CD4-positive, alpha-beta memory T cell (primary cell): ENCODE results near the gene SPATA17. TPM values are rescaled to one million over a fixed set of nuclear protein-coding genes. Genes with fewer than 3 reads are reported as not detected.
A peak's percentile ranks its signal among the peaks of the same experiment; 100 is the strongest.
"Not testable (repeated sequence)": the region's sequence is repeated elsewhere in the genome, so short reads cannot be mapped to it uniquely, and the experiment has no call there.

Source experiments
- CTCF ChIA-PET: fragments of 350-600 bp; sonication (Branson Sonifier 250); formaldehyde crosslinking; loops from one replicate; lab custom pipeline; 2021; ENCODE audit warnings: inconsistent platforms; ENCODE audit not compliant: partially characterized antibody; lab: Charles Lee
- POLR2A ChIA-PET: fragments of 350-600 bp; sonication (Branson Sonifier 250); formaldehyde crosslinking; loops from one replicate; lab custom pipeline; 2021; ENCODE audit not compliant: partially characterized antibody; lab: Charles Lee
- DNase-seq, 5 donors: peaks; one replicate each; pipeline versions ENCODE4 v3.0.0 to v3.0.0-alpha.2; 2020 to 2022; ENCODE audit warnings: mixed read lengths in 1 of 5
- H3K27ac ChIP-seq: one replicate; pipeline ENCODE4 v1.7.0; 2013; ENCODE audit warnings: low read depth, low read length
- H3K27me3 ChIP-seq: 2 replicates; pipeline ENCODE4 v1.7.0; 2013; ENCODE audit warnings: mild to moderate bottlenecking, low read length, moderate library complexity; ENCODE audit not compliant: insufficient read depth
- H3K36me3 ChIP-seq: 2 replicates; pipeline ENCODE4 v1.7.0; 2013; ENCODE audit warnings: mild to moderate bottlenecking, low read length, moderate library complexity; ENCODE audit not compliant: insufficient read depth
- H3K4me1 ChIP-seq: 2 replicates; pipeline ENCODE4 v1.7.0; 2013; ENCODE audit warnings: mild to moderate bottlenecking, low read length, moderate library complexity; ENCODE audit not compliant: insufficient read depth
- H3K4me3 ChIP-seq, 2 donors: one replicate each; pipeline ENCODE4 v1.7.0; 2013; ENCODE audit warnings: low read length in 2 of 2, mild to moderate bottlenecking in 1 of 2
- H3K9me3 ChIP-seq, 2 donors: one replicate each; pipeline ENCODE4 v1.7.0; 2013; ENCODE audit warnings: low read length in 2 of 2, control low read depth in 1 of 2; ENCODE audit not compliant: control insufficient read depth in 1 of 2
- H3K27ac Mint-ChIP-seq, 7 donors: one replicate each; pipeline ENCODE4 v1.8.0; 2020 to 2021; ENCODE audit warnings: mixed read lengths in 7 of 7, mild to moderate bottlenecking in 6 of 7, inconsistent platforms in 3 of 7, moderate library complexity in 3 of 7
- H3K27me3 Mint-ChIP-seq, 2 donors: one replicate each; pipeline ENCODE4 v1.8.0; 2020 to 2021; ENCODE audit warnings: mixed read lengths in 2 of 2
- H3K36me3 Mint-ChIP-seq, 2 donors: one replicate each; pipeline ENCODE4 v1.8.0; 2020 to 2021; ENCODE audit warnings: mixed read lengths in 2 of 2, inconsistent platforms in 1 of 2, mild to moderate bottlenecking in 1 of 2
- H3K4me1 Mint-ChIP-seq, 4 donors: one replicate each; pipeline ENCODE4 v1.8.0; 2020 to 2021; ENCODE audit warnings: mixed read lengths in 4 of 4, mild to moderate bottlenecking in 1 of 4
- H3K4me3 Mint-ChIP-seq, 8 donors: one replicate each; pipeline ENCODE4 v1.8.0; 2020 to 2021; ENCODE audit warnings: mixed read lengths in 8 of 8, mild to moderate bottlenecking in 7 of 8, moderate library complexity in 6 of 8, inconsistent platforms in 3 of 8
- H3K9me3 Mint-ChIP-seq, 8 donors: one replicate each; pipeline ENCODE4 v1.8.0; 2020 to 2021; ENCODE audit warnings: mixed read lengths in 8 of 8, mild to moderate bottlenecking in 5 of 8, inconsistent platforms in 3 of 8, moderate library complexity in 1 of 8
- intact Hi-C: fragments of 100-400 bp; cut with micrococcal nuclease; formaldehyde crosslinking; loops from one replicate; pipeline ENCODE4 v1.15.1; 2023
- polyA plus RNA-seq, 2 donors: library from polyadenylated mRNA; unstranded; fragments of 300-500 nt; fragmentation: Illumina TruSeq; gene quantifications; one replicate each; pipeline ENCODE4 v1.2.3, GENCODE V29; 2021
- total RNA-seq, 2 experiments: library from RNA; stranded (reverse); gene quantifications; one replicate each; pipeline ENCODE4 v1.2.3, GENCODE V29; 2021

Gene SPATA17, protein sequence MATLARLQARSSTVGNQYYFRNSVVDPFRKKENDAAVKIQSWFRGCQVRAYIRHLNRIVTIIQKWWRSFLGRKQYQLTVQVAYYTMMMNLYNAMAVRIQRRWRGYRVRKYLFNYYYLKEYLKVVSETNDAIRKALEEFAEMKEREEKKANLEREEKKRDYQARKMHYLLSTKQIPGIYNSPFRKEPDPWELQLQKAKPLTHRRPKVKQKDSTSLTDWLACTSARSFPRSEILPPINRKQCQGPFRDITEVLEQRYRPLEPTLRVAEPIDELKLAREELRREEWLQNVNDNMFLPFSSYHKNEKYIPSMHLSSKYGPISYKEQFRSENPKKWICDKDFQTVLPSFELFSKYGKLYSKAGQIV
- total RNA-seq, result not detected
- polyA plus RNA-seq, result not detected

GRCh38 chr1:217630711-217631591 lies at the start of gene SPATA17, which contains the start of gene GPATCH2:
SPATA17 (plus strand) TSS chr1:217631344; CDS start chr1:217631379, 35 bp downstream.
GPATCH2 (minus strand) TSS chr1:217631090; CDS start chr1:217630971, 119 bp downstream.
- Histone ChIP-seq H3K4me1 (peaks cover 47% of the 10 kb centered on the region), H3K27me3 (no peaks in the 10 kb centered on the region), H3K4me3 (peak within 1 kb of the TSS; percentile 36 to 83), H3K9me3 (no peaks in the 10 kb centered on the region), H3K27ac (peak within 1 kb of the TSS; percentile 94), H3K36me3 (no peaks in the 10 kb centered on the region)
- no peaks in the 10 kb centered on the region for H3K9me3 Mint-ChIP-seq
- H3K27me3 Mint-ChIP-seq, result no peaks in the 10 kb centered on the region
- peak within 1 kb of the TSS; percentile 93 to 99 (median 96) for H3K4me3 Mint-ChIP-seq
- H3K36me3 Mint-ChIP-seq, result peaks cover 0 to 10% of the 10 kb centered on the region in 2 donors
- H3K4me1 Mint-ChIP-seq, result peaks cover 21 to 49% (median 30%) of the 10 kb centered on the region in 4 donors
- intact Hi-C loops, result no loop called here
- CTCF ChIA-PET, result interaction anchor here (0.7 to 1.4 kb wide), 8 partner anchors 10 to 52 kb away, joined by 3 to 10 read pairs (median 4); no protein-coding TSS in a partner anchor
- POLR2A ChIA-PET, result interaction anchor here (0.8 to 1.5 kb wide), 8 partner anchors 9 to 1542 kb away, joined by 3 to 14 read pairs (median 5); partner anchors contain the start of gene RRP15
- peak within 1 kb of the TSS; percentile 97 to 100 (median 99) for H3K27ac Mint-ChIP-seq
- peak; percentile 86 to 91 (median 89) for DNase-seq

- H3K36me3 Mint-ChIP-seq, result peaks cover 17 to 26% of the 10 kb centered on the region in 2 donors
- CTCF ChIA-PET, result interaction anchor here (1.0 kb wide), 1 partner anchor 13 kb away, joined by 3 read pairs; no protein-coding TSS in a partner anchor
- DNase-seq, H3K9me3 ChIP-seq, H3K27me3 ChIP-seq, H3K4me3 Mint-ChIP-seq, POLR2A ChIA-PET, H3K4me1 Mint-ChIP-seq, H3K36me3 ChIP-seq, H3K9me3 Mint-ChIP-seq, H3K27ac Mint-ChIP-seq, H3K27me3 Mint-ChIP-seq, H3K27ac ChIP-seq, intact Hi-C loops, H3K4me3 ChIP-seq, H3K4me1 ChIP-seq: not testable (repeated sequence)
Observed at GRCh38 chr1:217584286-217584811, 46.8 kb upstream of the SPATA17 start.

DNA sequence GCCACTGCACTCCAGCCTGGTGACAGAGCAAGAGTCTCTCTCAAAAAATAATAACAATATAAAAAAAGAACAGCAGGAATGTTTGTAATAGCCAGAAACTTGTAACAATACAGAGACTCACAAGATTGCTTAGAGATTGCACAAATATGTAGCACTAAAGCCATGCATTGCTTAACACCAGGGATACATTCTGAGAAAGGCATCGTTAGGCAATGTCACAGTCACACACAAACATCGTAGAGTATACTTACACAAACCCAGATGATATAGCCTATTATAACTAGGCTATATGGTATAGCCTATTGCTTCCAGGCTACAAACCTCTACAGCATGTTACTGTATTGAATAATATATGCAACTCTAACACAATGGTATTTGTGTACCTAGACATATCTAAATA lies 45.6 kb upstream of the SPATA17 start:
- ChIA-PET CTCF (no interaction called here), POLR2A (no interaction called here)
- Histone ChIP-seq H3K27ac (no peak overlapping the region), H3K9me3 (no peaks in the 10 kb centered on the region), H3K36me3 (no peaks in the 10 kb centered on the region), H3K4me1 (no peaks in the 10 kb centered on the region), H3K4me3 (no peak overlapping the region), H3K27me3 (no peaks in the 10 kb centered on the region)
- H3K27me3 Mint-ChIP-seq, result no peaks in the 10 kb centered on the region
- H3K36me3 Mint-ChIP-seq, result peaks cover 20 to 26% of the 10 kb centered on the region in 2 donors
- no peak overlapping the region for H3K27ac Mint-ChIP-seq
- intact Hi-C loops, result no loop called here
- H3K9me3 Mint-ChIP-seq, result peaks cover 0 to 2% (median 0%) of the 10 kb centered on the region in 8 donors
- no peak overlapping the region for H3K4me3 Mint-ChIP-seq
- DNase-seq, result no peak
- H3K4me1 Mint-ChIP-seq, result peaks cover 0 to 4% (median under 1%) of the 10 kb centered on the region in 4 donors

- H3K36me3 Mint-ChIP-seq, result peaks cover 16 to 21% of the 10 kb centered on the region in 2 donors
- intact Hi-C loops, result no loop called here
- no peaks in the 10 kb centered on the region for H3K27me3 ChIP-seq
- H3K4me1 ChIP-seq, result no peaks in the 10 kb centered on the region
- H3K4me3 Mint-ChIP-seq, result no peak overlapping the region
- H3K4me3 ChIP-seq, result no peak overlapping the region
- no peaks in the 10 kb centered on the region for H3K9me3 ChIP-seq
- H3K27me3 Mint-ChIP-seq, result no peaks in the 10 kb centered on the region
- H3K27ac Mint-ChIP-seq, result no peak overlapping the region
- ChIA-PET POLR2A (no interaction called here), CTCF (no interaction called here)
- no peaks in the 10 kb centered on the region for H3K36me3 ChIP-seq
- H3K4me1 Mint-ChIP-seq, result peaks cover 0 to 4% (median under 1%) of the 10 kb centered on the region in 4 donors
- DNase-seq, result no peak
- no peak overlapping the region for H3K27ac ChIP-seq
- H3K9me3 Mint-ChIP-seq, result peaks cover 0 to 2% (median 0%) of the 10 kb centered on the region in 8 donors
Observed at GRCh38 chr1:217586586-217586985, 44.6 kb upstream of the SPATA17 start.

DNA sequence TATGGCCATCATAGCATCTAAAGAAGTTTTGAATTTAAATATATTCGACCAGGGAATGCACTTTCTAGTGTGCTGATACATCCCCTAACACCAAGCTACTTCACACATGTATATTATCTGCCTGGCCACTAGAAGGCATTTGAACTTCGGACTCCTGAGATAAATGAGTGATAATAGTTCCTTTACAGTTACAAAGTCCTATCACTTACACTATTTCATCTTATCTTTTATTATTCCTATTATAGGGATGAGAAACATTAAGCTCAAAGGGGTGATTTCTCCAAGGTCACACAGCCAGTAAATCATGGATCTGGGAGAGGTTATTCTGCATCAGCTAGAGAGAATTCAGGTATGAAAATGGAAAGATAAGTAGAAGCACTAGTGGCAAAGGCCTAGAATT lies 40.5 kb upstream of the SPATA17 start:
- H3K4me1 ChIP-seq, result no peaks in the 10 kb centered on the region
- H3K27ac ChIP-seq, result no peak overlapping the region
- no peaks in the 10 kb centered on the region for H3K36me3 ChIP-seq
- intact Hi-C loops, result no loop called here
- H3K4me3 ChIP-seq, result no peak overlapping the region
- no peak overlapping the region for H3K27ac Mint-ChIP-seq
- H3K36me3 Mint-ChIP-seq, result peaks cover 11 to 14% of the 10 kb centered on the region in 2 donors
- H3K4me3 Mint-ChIP-seq, result no peak overlapping the region
- peaks cover 0 to 7% (median under 1%) of the 10 kb centered on the region in 4 donors for H3K4me1 Mint-ChIP-seq
- no peaks in the 10 kb centered on the region for H3K27me3 Mint-ChIP-seq
- no peaks in the 10 kb centered on the region for H3K27me3 ChIP-seq
- no peak for DNase-seq
- ChIA-PET CTCF (no interaction called here), POLR2A (no interaction called here)
- H3K9me3 ChIP-seq, result no peaks in the 10 kb centered on the region
- peaks cover 0 to 2% (median 0%) of the 10 kb centered on the region in 8 donors for H3K9me3 Mint-ChIP-seq

DNA sequence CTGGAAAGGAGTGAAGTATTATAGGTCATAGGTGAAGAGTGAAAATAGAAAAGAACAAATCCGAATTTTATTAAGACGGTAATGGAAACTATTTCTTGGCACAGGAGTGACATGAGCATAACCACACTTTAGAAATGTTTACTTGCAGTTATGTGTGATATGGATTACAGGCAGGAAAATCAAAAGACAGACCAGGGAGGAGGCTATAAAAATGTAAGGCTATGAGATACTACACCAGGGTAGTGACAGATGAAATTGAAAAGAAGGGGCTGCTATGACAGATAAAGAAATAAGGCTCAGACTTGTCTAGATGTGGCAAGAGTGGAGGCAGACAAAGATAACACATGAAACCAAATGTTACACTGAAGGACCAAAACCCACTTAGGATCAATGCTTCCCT lies 32.0 kb upstream of the SPATA17 start:
- Histone ChIP-seq H3K27ac (no peak overlapping the region), H3K27me3 (no peaks in the 10 kb centered on the region), H3K4me1 (no peaks in the 10 kb centered on the region), H3K4me3 (no peak overlapping the region), H3K36me3 (no peaks in the 10 kb centered on the region), H3K9me3 (no peaks in the 10 kb centered on the region)
- H3K4me1 Mint-ChIP-seq, result peaks cover 0 to 7% (median 0%) of the 10 kb centered on the region in 4 donors
- no peak overlapping the region for H3K4me3 Mint-ChIP-seq
- no peak for DNase-seq
- no peaks in the 10 kb centered on the region for H3K27me3 Mint-ChIP-seq
- ChIA-PET CTCF (no interaction called here), POLR2A (no interaction called here)
- no peaks in the 10 kb centered on the region for H3K9me3 Mint-ChIP-seq
- peak overlapping the region in 1 of 7 donors; percentile 5 for H3K27ac Mint-ChIP-seq
- H3K36me3 Mint-ChIP-seq, result peaks cover 16 to 30% of the 10 kb centered on the region in 2 donors
- intact Hi-C loops, result no loop called here
